HepG2 (cell line): ENCODE data around the gene C1orf35. TPM values are rescaled to one million over a fixed set of nuclear protein-coding genes. Genes with fewer than 3 reads are reported as not detected.

Experiments used
- FIP1L1 ChIP-seq: fragments of 200-400 bp; formaldehyde crosslinking; IDR thresholded peaks from 2 replicates; pipeline ENCODE4 v1.6.1; 2018; ENCODE audit warnings: low read depth, mild to moderate bottlenecking, low read length, moderate library complexity, borderline replicate concordance; ENCODE audit not compliant: insufficient read depth
- FOXC1 ChIP-seq: sonication (generic); formaldehyde crosslinking; IDR thresholded peaks from 2 replicates; pipeline ENCODE4 v1.8.0; 2022; ENCODE audit warnings: mild to moderate bottlenecking, missing genetic modification reagents, borderline replicate concordance
- HCFC1 ChIP-seq: fragments of 150-350 bp; IDR thresholded peaks from 2 replicates; pipeline ENCODE4 v1.6.1; 2014; ENCODE audit warnings: low read depth, low read length
- RELA ChIP-seq: sonication (generic); formaldehyde crosslinking; IDR thresholded peaks from 2 replicates; pipeline ENCODE4 v1.4.0; 2020; ENCODE audit warnings: missing genetic modification reagents
- SAP130 ChIP-seq: IDR thresholded peaks from 2 replicates; pipeline ENCODE4 v1.6.1; 2016; ENCODE audit warnings: low read depth
- TARDBP ChIP-seq: sonication (generic); formaldehyde crosslinking; IDR thresholded peaks from 2 replicates; pipeline ENCODE4 v1.8.0; 2022; ENCODE audit warnings: mild to moderate bottlenecking, missing genetic modification reagents
- TOPORS ChIP-seq: sonication (generic); formaldehyde crosslinking; IDR thresholded peaks from 2 replicates; pipeline ENCODE4 v1.8.0; 2023; ENCODE audit warnings: mild to moderate bottlenecking, missing genetic modification reagents
- TRIM24 ChIP-seq: sonication (generic); formaldehyde crosslinking; IDR thresholded peaks from 2 replicates; pipeline ENCODE4 v1.8.0; 2022; ENCODE audit warnings: mild to moderate bottlenecking, missing genetic modification reagents
- ZBTB7A ChIP-seq: sonication (generic); formaldehyde crosslinking; IDR thresholded peaks from 2 replicates; pipeline ENCODE4 v1.8.0; 2022; ENCODE audit warnings: mild to moderate bottlenecking, missing genetic modification reagents
- ZMYM4 ChIP-seq: sonication (generic); formaldehyde crosslinking; IDR thresholded peaks from 2 replicates; pipeline ENCODE4 v1.8.1; 2023; ENCODE audit warnings: mild to moderate bottlenecking, missing genetic modification reagents
- ZNF557 ChIP-seq: sonication (generic); formaldehyde crosslinking; IDR thresholded peaks from 2 replicates; pipeline ENCODE4 v1.4.0; 2020; ENCODE audit warnings: missing genetic modification reagents
- polyA plus RNA-seq, 8 experiments: library from polyadenylated mRNA; depleted of rRNA in 3 of 8; stranded (reverse) in 7 of 8; unstranded in 1 of 8; fragments of >200 nt; fragmentation: Illumina TruSeq in 4 of 8; extraction: Trizol in 4 of 8; gene quantifications; 2 replicates each; pipeline versions ENCODE4 v1.2.1 to v1.2.3, GENCODE V29; 2011 to 2016; ENCODE audit warnings: low read depth in 4 of 8, missing spikeins in 1 of 8, mixed read lengths in 1 of 8; ENCODE audit not compliant: insufficient read depth in 1 of 8
- total RNA-seq, 5 experiments: library from RNA; depleted of rRNA; stranded (reverse); fragments of >200 nt; fragmentation: Illumina TruSeq; extraction: Trizol; gene quantifications; 2 replicates each; pipeline ENCODE4 v1.2.3, GENCODE V29; 2016; ENCODE audit warnings: low read depth in 1 of 5
- TF ChIP-seq, protein P1 (sequence below): sonication (generic); formaldehyde crosslinking; IDR thresholded peaks from 2 replicates; pipeline ENCODE4 v1.8.0; 2022; ENCODE audit warnings: mild to moderate bottlenecking, missing genetic modification reagents, borderline replicate concordance
- TF ChIP-seq, protein P2 (sequence below): sonication (generic); formaldehyde crosslinking; IDR thresholded peaks from 2 replicates; pipeline ENCODE4 v1.4.0; 2020; ENCODE audit warnings: mild to moderate bottlenecking, low read depth, missing genetic modification reagents
- TF ChIP-seq, protein P3 (sequence below): sonication (generic); formaldehyde crosslinking; IDR thresholded peaks from 2 replicates; pipeline ENCODE4 v1.5.0; 2020; ENCODE audit warnings: missing genetic modification reagents
- TF ChIP-seq, protein P4 (sequence below): sonication (generic); formaldehyde crosslinking; IDR thresholded peaks from 2 replicates; pipeline ENCODE4 v1.4.0; 2020; ENCODE audit warnings: missing genetic modification reagents
- TF ChIP-seq, protein P5 (sequence below): IDR thresholded peaks from 2 replicates; pipeline ENCODE4 v1.6.1; 2016; ENCODE audit warnings: mild to moderate bottlenecking
- TF ChIP-seq, protein P6 (sequence below): sonication (generic); formaldehyde crosslinking; conservative IDR thresholded peaks from 2 replicates; pipeline ENCODE4 v1.4.0; 2020; ENCODE audit warnings: missing genetic modification reagents

The C1orf35 gene
- total and polyA plus RNA-seq, 2 of the 13 experiments (the other 11 are each of a cell fraction or from before 2014, with no cell fraction given) = 8.1 to 19.3 TPM

DNA sequence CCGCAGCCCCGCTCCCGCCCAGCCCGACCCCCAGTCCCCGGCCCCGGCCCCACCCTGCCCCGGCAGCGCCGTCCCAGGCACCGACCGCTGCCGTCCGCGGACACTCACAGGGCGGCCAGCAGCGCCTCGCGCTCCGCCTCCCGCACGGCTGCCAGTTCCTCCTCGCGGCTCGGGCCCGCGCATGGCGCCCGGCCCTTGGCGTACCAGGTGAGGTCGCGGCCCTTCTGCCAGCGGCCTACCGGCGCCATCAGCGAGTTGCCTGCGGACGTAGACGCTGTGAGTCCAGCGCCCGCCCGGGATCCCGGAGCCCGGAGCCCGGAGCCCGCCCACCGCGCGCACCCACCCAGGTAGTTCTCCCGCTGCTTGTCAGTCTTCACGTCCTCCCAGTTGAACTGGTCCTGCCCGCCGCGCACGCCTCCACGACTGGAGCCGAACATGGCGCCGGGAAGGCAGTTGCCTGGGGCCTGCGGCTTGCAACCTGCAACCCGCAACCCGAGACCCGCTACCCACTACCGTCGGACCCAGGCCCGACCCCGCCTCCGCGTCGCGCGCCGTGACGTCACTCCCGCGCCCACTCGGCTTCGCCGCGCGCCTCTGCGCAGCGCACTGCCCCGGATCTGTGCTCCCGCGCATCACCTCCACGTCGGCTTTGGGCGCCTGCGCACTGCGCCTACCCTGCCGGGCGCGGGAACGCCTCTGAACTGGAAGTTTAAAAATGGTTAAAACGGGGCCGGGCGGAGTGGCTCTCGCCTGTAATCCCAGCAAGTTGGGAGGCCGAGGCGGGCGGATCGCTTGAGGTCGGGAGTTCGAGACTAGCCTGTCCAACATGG is at the start of gene C1orf35 (continued):
- TF ChIP-seq, protein P1, sequence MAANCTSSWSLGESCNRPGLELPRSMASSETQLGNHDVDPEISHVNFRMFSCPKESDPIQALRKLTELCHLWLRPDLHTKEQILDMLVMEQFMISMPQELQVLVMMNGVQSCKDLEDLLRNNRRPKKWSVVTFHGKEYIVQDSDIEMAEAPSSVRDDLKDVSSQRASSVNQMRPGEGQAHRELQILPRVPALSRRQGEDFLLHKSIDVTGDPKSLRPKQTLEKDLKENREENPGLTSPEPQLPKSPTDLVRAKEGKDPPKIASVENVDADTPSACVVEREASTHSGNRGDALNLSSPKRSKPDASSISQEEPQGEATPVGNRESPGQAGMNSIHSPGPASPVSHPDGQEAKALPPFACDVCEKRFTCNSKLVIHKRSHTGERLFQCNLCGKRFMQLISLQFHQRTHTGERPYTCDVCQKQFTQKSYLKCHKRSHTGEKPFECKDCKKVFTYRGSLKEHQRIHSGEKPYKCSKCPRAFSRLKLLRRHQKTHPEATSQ (CRISPR knock-in tag) = 0 out of 2 replicates have a peak, but pooled peaks have one; percentile 51
- TF ChIP-seq TARDBP (CRISPR knock-in tag) (peak; percentile 62; the same call in 1 of the 2 replicates), RELA (CRISPR knock-in tag) (no peak), TOPORS (CRISPR knock-in tag) (peak; percentile 62; the same call in 1 of the 2 replicates), FOXC1 (CRISPR knock-in tag) (peak; percentile 91), ZBTB7A (peak; percentile 93), SAP130 (CRISPR knock-in tag) (peak; percentile 96), TRIM24 (CRISPR knock-in tag) (no peak), HCFC1 (peak; percentile 63), ZNF557 (no peak), ZMYM4 (peak; percentile 87), FIP1L1 (0 out of 2 replicates have a peak, but pooled peaks have one; percentile 59)
- TF ChIP-seq, protein P2, sequence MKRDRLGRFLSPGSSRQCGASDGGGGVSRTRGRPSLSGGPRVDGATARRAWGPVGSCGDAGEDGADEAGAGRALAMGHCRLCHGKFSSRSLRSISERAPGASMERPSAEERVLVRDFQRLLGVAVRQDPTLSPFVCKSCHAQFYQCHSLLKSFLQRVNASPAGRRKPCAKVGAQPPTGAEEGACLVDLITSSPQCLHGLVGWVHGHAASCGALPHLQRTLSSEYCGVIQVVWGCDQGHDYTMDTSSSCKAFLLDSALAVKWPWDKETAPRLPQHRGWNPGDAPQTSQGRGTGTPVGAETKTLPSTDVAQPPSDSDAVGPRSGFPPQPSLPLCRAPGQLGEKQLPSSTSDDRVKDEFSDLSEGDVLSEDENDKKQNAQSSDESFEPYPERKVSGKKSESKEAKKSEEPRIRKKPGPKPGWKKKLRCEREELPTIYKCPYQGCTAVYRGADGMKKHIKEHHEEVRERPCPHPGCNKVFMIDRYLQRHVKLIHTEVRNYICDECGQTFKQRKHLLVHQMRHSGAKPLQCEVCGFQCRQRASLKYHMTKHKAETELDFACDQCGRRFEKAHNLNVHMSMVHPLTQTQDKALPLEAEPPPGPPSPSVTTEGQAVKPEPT = 0 out of 2 replicates have a peak, but pooled peaks have one; percentile 28
- TF ChIP-seq, protein P3, sequence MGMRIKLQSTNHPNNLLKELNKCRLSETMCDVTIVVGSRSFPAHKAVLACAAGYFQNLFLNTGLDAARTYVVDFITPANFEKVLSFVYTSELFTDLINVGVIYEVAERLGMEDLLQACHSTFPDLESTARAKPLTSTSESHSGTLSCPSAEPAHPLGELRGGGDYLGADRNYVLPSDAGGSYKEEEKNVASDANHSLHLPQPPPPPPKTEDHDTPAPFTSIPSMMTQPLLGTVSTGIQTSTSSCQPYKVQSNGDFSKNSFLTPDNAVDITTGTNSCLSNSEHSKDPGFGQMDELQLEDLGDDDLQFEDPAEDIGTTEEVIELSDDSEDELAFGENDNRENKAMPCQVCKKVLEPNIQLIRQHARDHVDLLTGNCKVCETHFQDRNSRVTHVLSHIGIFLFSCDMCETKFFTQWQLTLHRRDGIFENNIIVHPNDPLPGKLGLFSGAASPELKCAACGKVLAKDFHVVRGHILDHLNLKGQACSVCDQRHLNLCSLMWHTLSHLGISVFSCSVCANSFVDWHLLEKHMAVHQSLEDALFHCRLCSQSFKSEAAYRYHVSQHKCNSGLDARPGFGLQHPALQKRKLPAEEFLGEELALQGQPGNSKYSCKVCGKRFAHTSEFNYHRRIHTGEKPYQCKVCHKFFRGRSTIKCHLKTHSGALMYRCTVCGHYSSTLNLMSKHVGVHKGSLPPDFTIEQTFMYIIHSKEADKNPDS = no peak
- TF ChIP-seq, protein P4, sequence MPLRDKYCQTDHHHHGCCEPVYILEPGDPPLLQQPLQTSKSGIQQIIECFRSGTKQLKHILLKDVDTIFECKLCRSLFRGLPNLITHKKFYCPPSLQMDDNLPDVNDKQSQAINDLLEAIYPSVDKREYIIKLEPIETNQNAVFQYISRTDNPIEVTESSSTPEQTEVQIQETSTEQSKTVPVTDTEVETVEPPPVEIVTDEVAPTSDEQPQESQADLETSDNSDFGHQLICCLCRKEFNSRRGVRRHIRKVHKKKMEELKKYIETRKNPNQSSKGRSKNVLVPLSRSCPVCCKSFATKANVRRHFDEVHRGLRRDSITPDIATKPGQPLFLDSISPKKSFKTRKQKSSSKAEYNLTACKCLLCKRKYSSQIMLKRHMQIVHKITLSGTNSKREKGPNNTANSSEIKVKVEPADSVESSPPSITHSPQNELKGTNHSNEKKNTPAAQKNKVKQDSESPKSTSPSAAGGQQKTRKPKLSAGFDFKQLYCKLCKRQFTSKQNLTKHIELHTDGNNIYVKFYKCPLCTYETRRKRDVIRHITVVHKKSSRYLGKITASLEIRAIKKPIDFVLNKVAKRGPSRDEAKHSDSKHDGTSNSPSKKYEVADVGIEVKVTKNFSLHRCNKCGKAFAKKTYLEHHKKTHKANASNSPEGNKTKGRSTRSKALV (CRISPR knock-in tag) = peak; percentile 96
- TF ChIP-seq, protein P5, sequence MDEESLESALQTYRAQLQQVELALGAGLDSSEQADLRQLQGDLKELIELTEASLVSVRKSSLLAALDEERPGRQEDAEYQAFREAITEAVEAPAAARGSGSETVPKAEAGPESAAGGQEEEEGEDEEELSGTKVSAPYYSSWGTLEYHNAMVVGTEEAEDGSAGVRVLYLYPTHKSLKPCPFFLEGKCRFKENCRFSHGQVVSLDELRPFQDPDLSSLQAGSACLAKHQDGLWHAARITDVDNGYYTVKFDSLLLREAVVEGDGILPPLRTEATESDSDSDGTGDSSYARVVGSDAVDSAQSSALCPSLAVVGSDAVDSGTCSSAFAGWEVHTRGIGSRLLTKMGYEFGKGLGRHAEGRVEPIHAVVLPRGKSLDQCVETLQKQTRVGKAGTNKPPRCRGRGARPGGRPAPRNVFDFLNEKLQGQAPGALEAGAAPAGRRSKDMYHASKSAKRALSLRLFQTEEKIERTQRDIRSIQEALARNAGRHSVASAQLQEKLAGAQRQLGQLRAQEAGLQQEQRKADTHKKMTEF (CRISPR knock-in tag) = peak; percentile 96
- TF ChIP-seq, protein P6, sequence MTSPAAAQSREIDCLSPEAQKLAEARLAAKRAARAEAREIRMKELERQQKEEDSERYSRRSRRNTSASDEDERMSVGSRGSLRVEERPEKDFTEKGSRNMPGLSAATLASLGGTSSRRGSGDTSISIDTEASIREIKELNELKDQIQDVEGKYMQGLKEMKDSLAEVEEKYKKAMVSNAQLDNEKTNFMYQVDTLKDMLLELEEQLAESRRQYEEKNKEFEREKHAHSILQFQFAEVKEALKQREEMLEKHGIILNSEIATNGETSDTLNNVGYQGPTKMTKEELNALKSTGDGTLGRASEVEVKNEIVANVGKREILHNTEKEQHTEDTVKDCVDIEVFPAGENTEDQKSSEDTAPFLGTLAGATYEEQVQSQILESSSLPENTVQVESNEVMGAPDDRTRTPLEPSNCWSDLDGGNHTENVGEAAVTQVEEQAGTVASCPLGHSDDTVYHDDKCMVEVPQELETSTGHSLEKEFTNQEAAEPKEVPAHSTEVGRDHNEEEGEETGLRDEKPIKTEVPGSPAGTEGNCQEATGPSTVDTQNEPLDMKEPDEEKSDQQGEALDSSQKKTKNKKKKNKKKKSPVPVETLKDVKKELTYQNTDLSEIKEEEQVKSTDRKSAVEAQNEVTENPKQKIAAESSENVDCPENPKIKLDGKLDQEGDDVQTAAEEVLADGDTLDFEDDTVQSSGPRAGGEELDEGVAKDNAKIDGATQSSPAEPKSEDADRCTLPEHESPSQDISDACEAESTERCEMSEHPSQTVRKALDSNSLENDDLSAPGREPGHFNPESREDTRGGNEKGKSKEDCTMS (CRISPR knock-in tag) = no peak
